GM18505 (cell line): ENCODE data around the gene OR7A5.
"Not testable (repeated sequence)": the region's sequence is repeated elsewhere in the genome, so short reads cannot be mapped to it uniquely, and the experiment has no call there.

Source experiments
- ATAC-seq: cut with Tn5 transposase; IDR thresholded peaks from one replicate; pipeline ENCODE4 v1.9.1; 2021; ENCODE audit not compliant: unreplicated experiment
- POLR2A ChIP-seq: IDR thresholded peaks from 4 replicates; pipeline ENCODE4 v1.6.1; 2011; ENCODE audit warnings: borderline replicate concordance; ENCODE audit not compliant: insufficient read depth, insufficient read length; ENCODE audit errors: extremely low read depth

The OR7A5 gene

GRCh38 chr19:14809272-14810057, 25.5 kb downstream of the OR7A5 start:
- no peak for ATAC-seq
- TF ChIP-seq POLR2A, result no peak

- ATAC-seq, result no peak
- TF ChIP-seq POLR2A, result no peak
Measured at GRCh38 chr19:14804765-14805164, 30.2 kb downstream of the OR7A5 start.

GRCh38 chr19:14798760-14799159, 36.2 kb downstream of the OR7A5 start:
- ATAC-seq, result no peak
- no peak for TF ChIP-seq POLR2A

GRCh38 chr19:14796021-14796420, 39.0 kb downstream of the OR7A5 start:
- no peak for TF ChIP-seq POLR2A
- no peak for ATAC-seq

GRCh38 chr19:14795078-14795721, 39.8 kb downstream of the OR7A5 start:
- TF ChIP-seq POLR2A, result no peak
- no peak for ATAC-seq

- ATAC-seq, result not testable (repeated sequence)
Measured at GRCh38 chr19:14792250-14792649, 42.7 kb downstream of the OR7A5 start.

GRCh38 chr19:14786421-14786851, 48.5 kb downstream of the OR7A5 start:
- no peak for ATAC-seq
- no peak for TF ChIP-seq POLR2A

- ATAC-seq, result peak; percentile 40
Measured at GRCh38 chr19:14785102-14785793, 49.7 kb downstream of the OR7A5 start.

GRCh38 chr19:14784730-14785101, 50.3 kb downstream of the OR7A5 start:
- ATAC-seq, result peak; percentile 45

- not testable (repeated sequence) for ATAC-seq
Measured at GRCh38 chr19:14783410-14783998, 51.5 kb downstream of the OR7A5 start.

- TF ChIP-seq POLR2A, result no peak
- ATAC-seq, result no peak
Measured at GRCh38 chr19:14782626-14783409, 52.2 kb downstream of the OR7A5 start.

- ATAC-seq, result not testable (repeated sequence)
Measured at GRCh38 chr19:14781713-14782536, 53.1 kb downstream of the OR7A5 start.

GRCh38 chr19:14780622-14781225, 54.3 kb downstream of the OR7A5 start:
- ATAC-seq, result not testable (repeated sequence)
